ENCODE results near the gene KBTBD8.

DNA sequence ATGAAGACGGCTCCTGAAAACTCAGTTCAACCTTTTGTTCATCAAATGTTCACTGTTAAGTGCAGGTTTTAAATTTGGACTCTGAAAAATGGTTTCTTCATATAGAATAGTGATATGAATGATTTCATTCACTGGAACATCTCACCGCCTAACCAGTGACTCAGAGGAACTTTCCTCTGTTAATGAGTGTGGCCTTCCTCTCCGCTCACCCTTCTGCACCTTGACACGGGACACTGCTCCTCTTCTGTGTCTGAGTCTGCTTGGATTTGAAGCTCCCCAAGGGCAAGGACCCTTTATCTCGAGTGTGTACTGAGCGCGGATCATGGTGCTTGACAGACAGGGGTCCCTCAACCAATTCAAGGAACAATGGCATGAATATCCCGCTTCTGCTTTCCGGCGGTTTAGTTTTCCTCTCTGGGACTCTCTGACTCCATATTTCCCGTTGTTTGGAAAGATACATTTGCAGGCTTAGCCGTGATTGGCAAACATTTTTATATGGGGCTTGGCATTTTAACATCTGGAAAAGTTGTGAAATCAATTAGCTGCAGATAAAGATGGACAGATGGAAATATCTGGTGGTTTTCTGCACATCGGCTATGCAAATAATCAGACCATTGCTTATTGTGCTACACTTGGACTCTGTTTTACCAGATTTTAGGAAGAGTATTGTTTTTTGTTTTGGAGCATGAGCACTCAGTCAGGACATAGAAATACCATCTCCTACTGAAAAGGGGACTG lies 20.9 kb downstream of the KBTBD8 start:
- TF ChIP-seq, protein P1, sequence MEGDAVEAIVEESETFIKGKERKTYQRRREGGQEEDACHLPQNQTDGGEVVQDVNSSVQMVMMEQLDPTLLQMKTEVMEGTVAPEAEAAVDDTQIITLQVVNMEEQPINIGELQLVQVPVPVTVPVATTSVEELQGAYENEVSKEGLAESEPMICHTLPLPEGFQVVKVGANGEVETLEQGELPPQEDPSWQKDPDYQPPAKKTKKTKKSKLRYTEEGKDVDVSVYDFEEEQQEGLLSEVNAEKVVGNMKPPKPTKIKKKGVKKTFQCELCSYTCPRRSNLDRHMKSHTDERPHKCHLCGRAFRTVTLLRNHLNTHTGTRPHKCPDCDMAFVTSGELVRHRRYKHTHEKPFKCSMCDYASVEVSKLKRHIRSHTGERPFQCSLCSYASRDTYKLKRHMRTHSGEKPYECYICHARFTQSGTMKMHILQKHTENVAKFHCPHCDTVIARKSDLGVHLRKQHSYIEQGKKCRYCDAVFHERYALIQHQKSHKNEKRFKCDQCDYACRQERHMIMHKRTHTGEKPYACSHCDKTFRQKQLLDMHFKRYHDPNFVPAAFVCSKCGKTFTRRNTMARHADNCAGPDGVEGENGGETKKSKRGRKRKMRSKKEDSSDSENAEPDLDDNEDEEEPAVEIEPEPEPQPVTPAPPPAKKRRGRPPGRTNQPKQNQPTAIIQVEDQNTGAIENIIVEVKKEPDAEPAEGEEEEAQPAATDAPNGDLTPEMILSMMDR (IDR thresholded peaks at IDR 0.05), result no peak
- no peak for TF ChIP-seq EP300 (IDR thresholded peaks at IDR 0.05)

Data from tibial nerve (tissue), 4 donors.